Prostate gland (tissue), 2 donors: ENCODE data around the gene GSE1. TPM values are rescaled to one million over a fixed set of nuclear protein-coding genes. Genes with fewer than 3 reads are reported as not detected.

ENCODE experiments used
- DNase-seq: peaks from one replicate; pipeline ENCODE4 v3.0.0-alpha.2; 2019; ENCODE audit warnings: low spot score
- H3K27ac ChIP-seq, 2 donors: fragments of 200-600 bp; sonication (generic); 2 replicates each; pipeline ENCODE4 v1.5.1; 2017 to 2019
- H3K27me3 ChIP-seq: fragments of 200-600 bp; sonication (generic); replicated peaks from 2 replicates; pipeline ENCODE4 v1.5.1; 2019; ENCODE audit not compliant: insufficient read depth
- H3K36me3 ChIP-seq, 2 donors: fragments of 200-600 bp; sonication (generic); 1 replicate in 1 of 2; 2 replicates in 1 of 2; pipeline versions ENCODE4 v1.5.1 to v1.8.1; 2017 to 2019
- H3K4me1 ChIP-seq: fragments of 200-600 bp; sonication (generic); replicated peaks from 2 replicates; pipeline ENCODE4 v1.5.1; 2019
- H3K4me3 ChIP-seq, 2 donors: fragments of 200-600 bp; sonication (generic); 2 replicates each; pipeline ENCODE4 v1.5.1; 2017 to 2019
- H3K9me3 ChIP-seq: fragments of 200-600 bp; sonication (generic); 2 replicates; pipeline ENCODE4 v1.5.1; 2017
- CTCF ChIP-seq, 4 experiments: fragments of 200-600 bp in 2 of 4; fragments of 450-650 bp in 2 of 4; sonication (generic) in 2 of 4; IDR thresholded peaks; 1 replicate in 3 of 4; 2 replicates in 1 of 4; pipeline ENCODE4 v1.5.1; 2016 to 2019; ENCODE audit warnings: antibody characterized with exemption in 4 of 4, mild to moderate bottlenecking in 2 of 4, moderate library complexity in 2 of 4
- POLR2A ChIP-seq: fragments of 450-650 bp; IDR thresholded peaks from one replicate; pipeline ENCODE4 v1.6.1; 2016; ENCODE audit warnings: antibody characterized with exemption, mild to moderate bottlenecking
- POLR2AphosphoS5 ChIP-seq: sonication (generic); formaldehyde crosslinking; IDR thresholded peaks from one replicate; pipeline ENCODE4 v1.6.1; 2017; ENCODE audit warnings: antibody characterized with exemption
- WGBS: methylation state at CpG from one replicate; pipeline ENCODE4 v1.1.5; 2018; 5-methylcytosine and 5-hydroxymethylcytosine counted together
- intact Hi-C: fragments of 100-400 bp; cut with DNase I; formaldehyde crosslinking; loops from one replicate; pipeline ENCODE4 v1.14.2; 2022
- total RNA-seq, 2 donors: library from RNA; depleted of rRNA; stranded (reverse); fragments of >200 nt; gene quantifications; one replicate each; pipeline ENCODE4 v1.1.0, GENCODE V29; 2016

The GSE1 gene
- total RNA-seq, 2 donors from 2014 or later = 41.4 to 146 TPM

DNA sequence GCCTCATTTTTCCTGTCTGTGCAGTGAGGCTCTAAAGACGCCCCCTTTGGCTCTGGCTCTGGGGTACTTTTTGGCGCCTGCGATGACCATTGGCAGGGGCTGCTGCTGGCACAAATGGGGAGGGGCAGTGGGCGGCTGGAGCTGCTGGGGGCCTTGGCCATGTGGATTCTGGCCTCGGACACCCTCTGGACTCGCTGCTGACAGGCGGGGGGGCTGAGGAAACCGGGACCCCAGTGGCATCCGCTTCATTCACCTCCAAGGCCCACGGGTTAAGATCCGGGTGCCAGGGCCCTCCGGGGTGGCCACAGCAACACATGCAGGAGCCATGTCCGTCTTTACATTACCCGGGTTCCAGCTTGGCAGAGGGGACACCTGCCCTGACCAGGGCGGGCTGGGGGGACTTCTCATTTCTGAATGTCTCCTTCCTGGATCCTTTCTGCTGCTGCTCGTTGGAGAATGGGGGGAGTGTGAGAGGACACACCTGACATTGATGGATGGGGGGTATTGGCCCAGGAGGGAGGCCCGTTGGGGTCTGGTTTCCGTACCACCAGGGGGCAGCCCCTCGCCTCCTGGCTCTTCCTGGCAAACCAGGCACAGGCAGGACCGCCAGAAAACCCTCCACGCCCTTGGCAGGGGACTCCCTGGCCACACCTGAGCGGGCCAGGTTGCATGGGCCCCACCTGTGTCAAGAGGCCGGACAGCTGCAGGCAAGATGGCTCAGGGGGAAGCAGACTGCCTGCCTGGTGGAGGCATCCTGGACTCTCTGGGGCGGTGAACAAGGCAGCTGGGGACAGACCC lies 21.8 kb downstream of the GSE1 start:
- H3K4me1 ChIP-seq = peaks cover 29% of the 10 kb centered on the region
- H3K4me3 ChIP-seq = no peak overlapping the region
- WGBS = 80% methylated on average over 24 of the region's 24 CpGs
- DNase-seq = no peak
- H3K27me3 ChIP-seq = no peaks in the 10 kb centered on the region
- H3K9me3 ChIP-seq = no peaks in the 10 kb centered on the region
- TF ChIP-seq POLR2AphosphoS5 (no peak), CTCF (IDR thresholded peaks at IDR 0.05) (peak in 2 of 4 experiments; percentile 15 to 17)
- no peaks in the 10 kb centered on the region for H3K36me3 ChIP-seq
- intact Hi-C loops = no loop called here
- no peak overlapping the region for H3K27ac ChIP-seq

- Histone ChIP-seq H3K4me3 (no peak overlapping the region), H3K9me3 (no peaks in the 10 kb centered on the region), H3K27me3 (no peaks in the 10 kb centered on the region), H3K36me3 (no peaks in the 10 kb centered on the region), H3K4me1 (peaks cover 35% of the 10 kb centered on the region), H3K27ac (no peak overlapping the region)
- no peak for DNase-seq
- TF ChIP-seq POLR2A (no peak), POLR2AphosphoS5 (no peak), CTCF (IDR thresholded peaks at IDR 0.05) (no peak)
- intact Hi-C loops = no loop called here
- WGBS = 55% methylated on average over 8 of the region's 26 CpGs
Measured at GRCh38 chr16:85635545-85636140, 22.5 kb downstream of the GSE1 start.

DNA sequence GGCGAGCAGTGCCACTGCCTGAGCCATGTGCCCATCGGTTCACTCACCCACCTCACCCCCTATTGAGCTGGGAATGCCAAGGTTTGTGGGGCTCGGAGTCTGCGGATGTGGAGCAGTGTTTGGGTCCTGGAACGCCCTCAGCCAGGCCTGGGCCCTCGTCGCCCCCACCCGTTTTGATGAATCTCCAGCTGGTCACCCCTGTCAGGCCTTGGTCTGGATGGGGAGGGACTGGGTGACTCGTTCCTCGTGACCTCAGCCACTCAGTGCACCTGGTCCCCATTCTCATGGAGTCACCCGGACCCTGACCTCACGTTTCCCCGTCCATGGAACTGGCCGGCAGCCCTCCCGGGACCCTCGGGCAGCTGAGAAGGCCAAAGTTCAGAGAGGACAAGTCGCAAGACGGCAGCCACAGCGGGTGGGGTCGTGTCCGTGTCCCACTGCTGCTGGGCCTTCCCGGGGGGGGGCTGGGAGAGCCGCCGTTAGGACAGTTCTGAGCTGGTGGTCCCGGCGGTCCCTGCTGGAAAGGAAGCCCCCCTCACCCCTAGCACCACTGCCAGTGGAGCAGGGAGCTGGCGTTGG lies 23.2 kb downstream of the GSE1 start:
- intact Hi-C loops = no loop called here
- TF ChIP-seq CTCF (IDR thresholded peaks at IDR 0.05) (no peak), POLR2AphosphoS5 (no peak), POLR2A (no peak)
- H3K27me3 ChIP-seq = no peaks in the 10 kb centered on the region
- DNase-seq = no peak
- H3K27ac ChIP-seq = no peak overlapping the region
- 90% methylated on average over 22 of the region's 27 CpGs for WGBS
- no peak overlapping the region for H3K4me3 ChIP-seq
- no peaks in the 10 kb centered on the region for H3K36me3 ChIP-seq
- H3K9me3 ChIP-seq = no peaks in the 10 kb centered on the region
- peaks cover 41% of the 10 kb centered on the region for H3K4me1 ChIP-seq

- WGBS = 87% methylated on average over 36 of the region's 36 CpGs
- H3K9me3 ChIP-seq = no peaks in the 10 kb centered on the region
- no peak for DNase-seq
- no peak overlapping the region for H3K4me3 ChIP-seq
- intact Hi-C loops = no loop called here
- peaks cover 41% of the 10 kb centered on the region for H3K4me1 ChIP-seq
- H3K36me3 ChIP-seq = no peaks in the 10 kb centered on the region
- H3K27ac ChIP-seq = no peak overlapping the region
- no peaks in the 10 kb centered on the region for H3K27me3 ChIP-seq
- no peak for TF ChIP-seq POLR2A
- TF ChIP-seq POLR2AphosphoS5 = no peak
- TF ChIP-seq CTCF (IDR thresholded peaks at IDR 0.05) = no peak
Measured at GRCh38 chr16:85637061-85637807, 24.1 kb downstream of the GSE1 start.
